ENCODE data around the gene EMX1. TPM values are rescaled to one million over a fixed set of nuclear protein-coding genes. Genes with fewer than 3 reads are reported as not detected.

EMX1 gene
- total and polyA plus RNA-seq, 2 experiments from 2014 or later: not detected

GRCh38 chr2:72894514-72894913 is 22.8 kb upstream of the EMX1 start:
- peaks cover 15% of the 10 kb centered on the region for H3K27me3 ChIP-seq (replicated peaks; ENCODE audit: insufficient read depth)
- H3K4me3 ChIP-seq: no peak overlapping the region
- H3K9ac ChIP-seq: no peak overlapping the region
- no peaks in the 10 kb centered on the region for H4K20me1 ChIP-seq (ENCODE audit: insufficient read depth)
- no peaks in the 10 kb centered on the region for H3F3A ChIP-seq (ENCODE audit: insufficient read depth)
- H3K36me3 ChIP-seq (ENCODE audit: low read depth): no peaks in the 10 kb centered on the region
- in situ Hi-C loops (cut with MboI): loop anchor here (10.0 kb wide), 1 partner anchor 290 kb away; no protein-coding TSS in a partner anchor
- TF ChIP-seq EZH2phosphoT487 (IDR thresholded peaks at IDR 0.05; ENCODE audit: insufficient read depth, low read depth): no peak
- TF ChIP-seq EZH2 (IDR thresholded peaks at IDR 0.05; ENCODE audit: insufficient read depth, poor library complexity, severe bottlenecking): no peak
- no peaks in the 10 kb centered on the region for H3K9me2 ChIP-seq (ENCODE audit: insufficient read depth)
- WGBS, 2 experiments (ENCODE audit: low coverage in 1 of 2, low lambda C conversion rate in 2 of 2, missing lambda C conversion rate in 2 of 2): 90 to 92% methylated on average over 9 of the region's 9 CpGs
- H2AFZ ChIP-seq: no peak overlapping the region
- H3K4me1 ChIP-seq (ENCODE audit: insufficient read depth): 0 out of 2 replicates have a peak, but pooled peaks cover 6% of the 10 kb centered on the region
- H3K79me2 ChIP-seq (ENCODE audit: insufficient read depth): no peaks in the 10 kb centered on the region
- H3K4me2 ChIP-seq (ENCODE audit: unreplicated experiment): no peak overlapping the region
- DNase-seq: no peak
- no peaks in the 10 kb centered on the region for H3K9me3 ChIP-seq (ENCODE audit: low read depth)
- H3K27ac ChIP-seq: no peak overlapping the region

DNA sequence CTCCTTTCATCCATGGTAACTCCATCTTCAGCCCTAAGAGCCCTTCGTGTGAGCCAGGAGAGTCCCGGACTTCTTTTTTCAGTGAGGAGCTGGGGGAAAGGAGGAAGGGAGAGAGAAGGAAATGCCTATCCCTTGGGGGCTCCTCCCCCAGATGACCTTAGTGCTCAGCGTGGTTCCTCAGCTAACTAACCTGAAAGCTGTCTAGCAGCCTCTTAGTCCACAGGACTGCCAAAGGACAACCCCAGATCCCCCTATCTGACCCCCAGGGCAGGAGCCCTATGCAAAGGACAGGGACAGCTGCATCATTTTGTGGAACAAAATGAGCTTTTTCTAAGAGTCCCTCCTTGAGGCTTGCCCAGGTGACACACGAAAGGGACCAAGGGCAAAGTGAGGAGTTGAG is 22.2 kb upstream of the EMX1 start:
- TF ChIP-seq EZH2phosphoT487 (IDR thresholded peaks at IDR 0.05; ENCODE audit: insufficient read depth, low read depth) (no peak), EZH2 (IDR thresholded peaks at IDR 0.05; ENCODE audit: insufficient read depth, poor library complexity, severe bottlenecking) (no peak)
- DNase-seq: no peak
- H3K9me2 ChIP-seq (ENCODE audit: insufficient read depth): no peaks in the 10 kb centered on the region
- no peak overlapping the region for H3K4me3 ChIP-seq
- 0 out of 2 replicates have a peak, but pooled peaks cover 6% of the 10 kb centered on the region for H3K4me1 ChIP-seq (ENCODE audit: insufficient read depth)
- no peaks in the 10 kb centered on the region for H3F3A ChIP-seq (ENCODE audit: insufficient read depth)
- H3K27me3 ChIP-seq (replicated peaks; ENCODE audit: insufficient read depth): peaks cover 18% of the 10 kb centered on the region
- H3K9ac ChIP-seq: no peak overlapping the region
- H3K27ac ChIP-seq: no peak overlapping the region
- H3K79me2 ChIP-seq (ENCODE audit: insufficient read depth): no peaks in the 10 kb centered on the region
- H3K36me3 ChIP-seq (ENCODE audit: low read depth): no peaks in the 10 kb centered on the region
- in situ Hi-C loops (cut with MboI): loop anchor here (10.0 kb wide), 1 partner anchor 290 kb away; no protein-coding TSS in a partner anchor
- 30 to 31% methylated on average over 4 of the region's 4 CpGs for WGBS, 2 experiments (ENCODE audit: low coverage in 1 of 2, low lambda C conversion rate in 2 of 2, missing lambda C conversion rate in 2 of 2)
- no peaks in the 10 kb centered on the region for H4K20me1 ChIP-seq (ENCODE audit: insufficient read depth)
- H3K9me3 ChIP-seq (ENCODE audit: low read depth): no peaks in the 10 kb centered on the region
- H2AFZ ChIP-seq: no peak overlapping the region
- H3K4me2 ChIP-seq (ENCODE audit: unreplicated experiment): peak overlapping the region; percentile 59

DNA sequence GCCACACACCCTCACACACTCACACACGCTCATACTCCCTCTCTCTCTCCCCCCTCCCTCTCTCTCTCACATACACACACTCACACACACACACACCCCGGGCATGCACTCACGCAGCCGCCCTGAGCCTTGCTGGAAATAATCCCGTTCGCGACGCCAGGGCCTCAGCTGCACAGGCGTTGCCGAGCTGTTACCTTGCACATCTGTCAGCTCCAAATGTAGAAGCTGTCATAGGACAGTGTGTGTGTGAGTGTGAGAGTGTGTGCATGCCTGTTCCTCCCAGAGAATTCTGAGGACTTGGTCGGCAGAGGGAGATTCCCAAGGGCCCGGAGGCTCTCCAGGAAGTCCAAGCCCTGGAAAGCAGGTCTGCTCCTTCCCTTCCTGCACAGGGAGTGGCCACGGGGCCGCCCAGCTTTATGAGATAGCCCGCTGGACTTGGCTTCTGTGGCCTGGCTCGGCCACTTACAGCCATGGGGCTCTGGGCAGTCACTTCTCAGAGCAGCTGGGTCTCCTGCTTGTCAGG is 21.5 kb upstream of the EMX1 start:
- no peaks in the 10 kb centered on the region for H3K9me3 ChIP-seq (ENCODE audit: low read depth)
- no peaks in the 10 kb centered on the region for H3K36me3 ChIP-seq (ENCODE audit: low read depth)
- peak; percentile 67 for DNase-seq
- no peaks in the 10 kb centered on the region for H4K20me1 ChIP-seq (ENCODE audit: insufficient read depth)
- H2AFZ ChIP-seq: peak overlapping the region; percentile 69; the same call in 1 of the 2 replicates
- 6 to 7% methylated on average over 15 to 16 of the region's 16 CpGs for WGBS, 2 experiments (ENCODE audit: low coverage in 1 of 2, low lambda C conversion rate in 2 of 2, missing lambda C conversion rate in 2 of 2)
- no peak overlapping the region for H3K9ac ChIP-seq
- no peaks in the 10 kb centered on the region for H3K79me2 ChIP-seq (ENCODE audit: insufficient read depth)
- peak overlapping the region; percentile 50 for H3K4me3 ChIP-seq
- H3K27me3 ChIP-seq (replicated peaks; ENCODE audit: insufficient read depth): peaks cover 22% of the 10 kb centered on the region
- H3K9me2 ChIP-seq (ENCODE audit: insufficient read depth): no peaks in the 10 kb centered on the region
- in situ Hi-C loops (cut with MboI): loop anchor here (10.0 kb wide), 1 partner anchor 289 kb away; no protein-coding TSS in a partner anchor
- H3K4me1 ChIP-seq (ENCODE audit: insufficient read depth): 0 out of 2 replicates have a peak, but pooled peaks cover 6% of the 10 kb centered on the region
- no peak overlapping the region for H3K27ac ChIP-seq
- TF ChIP-seq EZH2 (IDR thresholded peaks at IDR 0.05; ENCODE audit: insufficient read depth, poor library complexity, severe bottlenecking) (no peak), EZH2phosphoT487 (IDR thresholded peaks at IDR 0.05; ENCODE audit: insufficient read depth, low read depth) (no peak)
- no peaks in the 10 kb centered on the region for H3F3A ChIP-seq (ENCODE audit: insufficient read depth)
- H3K4me2 ChIP-seq (ENCODE audit: unreplicated experiment): peak overlapping the region; percentile 59

GRCh38 chr2:72896446-72896845 is 20.9 kb upstream of the EMX1 start:
- Histone ChIP-seq H3F3A (ENCODE audit: insufficient read depth) (no peaks in the 10 kb centered on the region), H2AFZ (no peak overlapping the region), H3K4me2 (ENCODE audit: unreplicated experiment) (no peak overlapping the region), H4K20me1 (ENCODE audit: insufficient read depth) (no peaks in the 10 kb centered on the region), H3K36me3 (ENCODE audit: low read depth) (no peaks in the 10 kb centered on the region), H3K4me3 (no peak overlapping the region), H3K9me2 (ENCODE audit: insufficient read depth) (no peaks in the 10 kb centered on the region), H3K27ac (no peak overlapping the region), H3K79me2 (ENCODE audit: insufficient read depth) (no peaks in the 10 kb centered on the region), H3K9ac (no peak overlapping the region), H3K4me1 (ENCODE audit: insufficient read depth) (0 out of 2 replicates have a peak, but pooled peaks cover 6% of the 10 kb centered on the region), H3K9me3 (ENCODE audit: low read depth) (no peaks in the 10 kb centered on the region), H3K27me3 (replicated peaks; ENCODE audit: insufficient read depth) (peaks cover 29% of the 10 kb centered on the region)
- DNase-seq: peak; percentile 25
- 89 to 90% methylated on average over 4 of the region's 4 CpGs for WGBS, 2 experiments (ENCODE audit: low coverage in 1 of 2, low lambda C conversion rate in 2 of 2, missing lambda C conversion rate in 2 of 2)
- no peak for TF ChIP-seq EZH2phosphoT487 (IDR thresholded peaks at IDR 0.05; ENCODE audit: insufficient read depth, low read depth)
- no peak for TF ChIP-seq EZH2 (IDR thresholded peaks at IDR 0.05; ENCODE audit: insufficient read depth, poor library complexity, severe bottlenecking)
- in situ Hi-C loops (cut with MboI): loop anchor here (10.0 kb wide), 1 partner anchor 288 kb away; no protein-coding TSS in a partner anchor
